DOHH2 (cell line): ENCODE results near the gene ZMYND8.

ENCODE experiments used
- EZH2phosphoT487 ChIP-seq: fragments of 200-600 bp; sonication (generic); IDR thresholded peaks from 2 replicates; pipeline ENCODE4 v1.6.1; 2017; ENCODE audit warnings: borderline replicate concordance, mild to moderate bottlenecking, antibody characterized with exemption, low read length, moderate library complexity, mixed read lengths
- TF ChIP-seq, protein P1 (sequence below): fragments of 200-600 bp; sonication (generic); IDR thresholded peaks from one replicate; pipeline ENCODE4 v1.5.1; 2014; ENCODE audit warnings: antibody characterized with exemption, mild to moderate bottlenecking, low read depth, low read length; ENCODE audit not compliant: poor library complexity, severe bottlenecking

DNA sequence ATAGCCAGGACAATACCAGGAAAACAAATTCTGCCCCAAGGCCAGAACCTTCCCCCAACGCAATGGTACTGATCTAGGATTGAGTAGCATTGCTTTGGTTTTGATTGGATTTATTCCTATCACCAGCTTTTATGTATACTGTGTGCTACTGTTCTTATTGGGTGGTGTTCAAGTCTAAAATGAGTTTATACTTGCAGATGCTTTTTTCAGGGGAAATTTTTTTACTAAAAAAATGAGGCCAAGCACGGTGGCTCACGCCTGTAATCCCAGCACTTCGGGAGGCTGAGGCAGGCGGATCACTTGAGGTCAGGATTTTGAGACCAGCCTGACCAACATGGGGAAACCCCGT, 116.8 kb downstream of the ZMYND8 start:
- TF ChIP-seq, protein P1, sequence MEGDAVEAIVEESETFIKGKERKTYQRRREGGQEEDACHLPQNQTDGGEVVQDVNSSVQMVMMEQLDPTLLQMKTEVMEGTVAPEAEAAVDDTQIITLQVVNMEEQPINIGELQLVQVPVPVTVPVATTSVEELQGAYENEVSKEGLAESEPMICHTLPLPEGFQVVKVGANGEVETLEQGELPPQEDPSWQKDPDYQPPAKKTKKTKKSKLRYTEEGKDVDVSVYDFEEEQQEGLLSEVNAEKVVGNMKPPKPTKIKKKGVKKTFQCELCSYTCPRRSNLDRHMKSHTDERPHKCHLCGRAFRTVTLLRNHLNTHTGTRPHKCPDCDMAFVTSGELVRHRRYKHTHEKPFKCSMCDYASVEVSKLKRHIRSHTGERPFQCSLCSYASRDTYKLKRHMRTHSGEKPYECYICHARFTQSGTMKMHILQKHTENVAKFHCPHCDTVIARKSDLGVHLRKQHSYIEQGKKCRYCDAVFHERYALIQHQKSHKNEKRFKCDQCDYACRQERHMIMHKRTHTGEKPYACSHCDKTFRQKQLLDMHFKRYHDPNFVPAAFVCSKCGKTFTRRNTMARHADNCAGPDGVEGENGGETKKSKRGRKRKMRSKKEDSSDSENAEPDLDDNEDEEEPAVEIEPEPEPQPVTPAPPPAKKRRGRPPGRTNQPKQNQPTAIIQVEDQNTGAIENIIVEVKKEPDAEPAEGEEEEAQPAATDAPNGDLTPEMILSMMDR, result no peak
- no peak for TF ChIP-seq EZH2phosphoT487
